ENCODE results near the gene USP7.

USP7 gene

DNA sequence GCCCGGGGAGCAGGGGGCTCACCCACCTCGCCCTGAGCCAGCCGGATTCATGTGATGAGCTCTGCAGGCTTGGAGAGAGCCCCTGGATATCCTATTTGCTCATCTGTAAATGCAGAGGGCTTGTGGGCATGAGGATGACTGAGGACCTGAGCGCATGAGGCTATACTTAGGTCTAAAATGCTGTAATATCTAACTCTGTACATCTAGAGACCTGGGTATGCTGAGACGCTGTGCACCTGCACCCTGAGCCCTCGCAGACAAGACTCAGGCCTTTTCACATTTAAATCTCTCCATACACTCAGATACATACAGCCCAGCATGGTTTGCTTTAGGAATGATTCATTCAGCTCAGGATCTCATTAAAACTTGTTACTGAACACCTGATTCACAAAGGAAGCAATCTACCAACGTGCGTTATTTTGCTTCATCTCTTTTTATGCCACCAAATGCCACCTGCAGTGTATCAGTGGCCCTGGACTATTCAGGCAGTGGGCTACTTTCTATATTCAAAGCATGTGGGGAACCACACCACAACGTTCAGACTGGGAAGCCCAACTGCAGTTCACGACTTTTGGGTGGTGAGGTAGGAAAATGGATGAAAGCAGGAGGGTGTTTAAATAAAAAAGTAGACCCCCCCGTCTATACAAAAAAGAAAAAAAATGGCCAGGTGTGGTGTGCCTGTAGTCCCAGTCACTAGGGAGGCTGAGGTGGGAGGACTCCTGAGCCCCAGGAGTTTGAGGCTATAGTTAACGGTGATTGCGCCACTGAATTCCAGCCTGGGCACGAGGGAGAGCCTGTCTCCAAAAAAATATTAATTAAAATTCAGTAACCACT is 12.0 kb downstream of the USP7 start:
- Mint-ChIP-seq H3K4me3 (no peak overlapping the region), H3K27me3 (ENCODE audit: low read depth) (no peaks in the 10 kb centered on the region), H3K4me1 (peaks cover 49% of the 10 kb centered on the region), H3K36me3 (ENCODE audit: low read depth) (no peaks in the 10 kb centered on the region), H3K9me3 (no peaks in the 10 kb centered on the region), H3K27ac (peak overlapping the region in 1 of 3 experiments; percentile 34)
- TF ChIP-seq, protein P1, sequence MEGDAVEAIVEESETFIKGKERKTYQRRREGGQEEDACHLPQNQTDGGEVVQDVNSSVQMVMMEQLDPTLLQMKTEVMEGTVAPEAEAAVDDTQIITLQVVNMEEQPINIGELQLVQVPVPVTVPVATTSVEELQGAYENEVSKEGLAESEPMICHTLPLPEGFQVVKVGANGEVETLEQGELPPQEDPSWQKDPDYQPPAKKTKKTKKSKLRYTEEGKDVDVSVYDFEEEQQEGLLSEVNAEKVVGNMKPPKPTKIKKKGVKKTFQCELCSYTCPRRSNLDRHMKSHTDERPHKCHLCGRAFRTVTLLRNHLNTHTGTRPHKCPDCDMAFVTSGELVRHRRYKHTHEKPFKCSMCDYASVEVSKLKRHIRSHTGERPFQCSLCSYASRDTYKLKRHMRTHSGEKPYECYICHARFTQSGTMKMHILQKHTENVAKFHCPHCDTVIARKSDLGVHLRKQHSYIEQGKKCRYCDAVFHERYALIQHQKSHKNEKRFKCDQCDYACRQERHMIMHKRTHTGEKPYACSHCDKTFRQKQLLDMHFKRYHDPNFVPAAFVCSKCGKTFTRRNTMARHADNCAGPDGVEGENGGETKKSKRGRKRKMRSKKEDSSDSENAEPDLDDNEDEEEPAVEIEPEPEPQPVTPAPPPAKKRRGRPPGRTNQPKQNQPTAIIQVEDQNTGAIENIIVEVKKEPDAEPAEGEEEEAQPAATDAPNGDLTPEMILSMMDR (IDR thresholded peaks at IDR 0.05; ENCODE audit: unreplicated experiment in 3 of 3) = no peak

DNA sequence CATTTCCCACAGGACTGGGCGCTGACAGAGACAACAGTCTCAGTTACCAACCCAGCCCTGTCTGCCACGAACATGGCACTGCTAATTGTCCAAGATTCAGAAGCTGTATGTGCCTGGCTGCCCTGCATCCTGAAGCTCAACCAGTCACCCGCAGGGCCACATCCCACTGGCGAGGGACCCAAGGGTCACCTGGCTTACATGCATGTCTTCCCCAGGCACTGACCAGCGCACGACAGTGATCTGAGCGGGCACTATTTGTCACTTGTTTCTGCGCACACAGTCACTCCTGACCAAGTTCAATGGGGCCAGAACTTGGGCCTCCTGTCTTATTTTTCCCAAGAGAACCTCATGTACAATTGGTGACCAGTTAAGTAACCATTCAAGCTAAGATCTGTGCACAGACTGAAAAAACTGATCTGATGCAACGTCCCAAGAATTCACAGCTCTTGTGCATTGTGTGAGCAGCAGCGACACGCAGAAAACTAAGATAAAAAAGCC is 13.1 kb downstream of the USP7 start:
- Mint-ChIP-seq H3K9me3 (no peaks in the 10 kb centered on the region), H3K4me3 (no peak overlapping the region), H3K4me1 (peaks cover 43% of the 10 kb centered on the region)

DNA sequence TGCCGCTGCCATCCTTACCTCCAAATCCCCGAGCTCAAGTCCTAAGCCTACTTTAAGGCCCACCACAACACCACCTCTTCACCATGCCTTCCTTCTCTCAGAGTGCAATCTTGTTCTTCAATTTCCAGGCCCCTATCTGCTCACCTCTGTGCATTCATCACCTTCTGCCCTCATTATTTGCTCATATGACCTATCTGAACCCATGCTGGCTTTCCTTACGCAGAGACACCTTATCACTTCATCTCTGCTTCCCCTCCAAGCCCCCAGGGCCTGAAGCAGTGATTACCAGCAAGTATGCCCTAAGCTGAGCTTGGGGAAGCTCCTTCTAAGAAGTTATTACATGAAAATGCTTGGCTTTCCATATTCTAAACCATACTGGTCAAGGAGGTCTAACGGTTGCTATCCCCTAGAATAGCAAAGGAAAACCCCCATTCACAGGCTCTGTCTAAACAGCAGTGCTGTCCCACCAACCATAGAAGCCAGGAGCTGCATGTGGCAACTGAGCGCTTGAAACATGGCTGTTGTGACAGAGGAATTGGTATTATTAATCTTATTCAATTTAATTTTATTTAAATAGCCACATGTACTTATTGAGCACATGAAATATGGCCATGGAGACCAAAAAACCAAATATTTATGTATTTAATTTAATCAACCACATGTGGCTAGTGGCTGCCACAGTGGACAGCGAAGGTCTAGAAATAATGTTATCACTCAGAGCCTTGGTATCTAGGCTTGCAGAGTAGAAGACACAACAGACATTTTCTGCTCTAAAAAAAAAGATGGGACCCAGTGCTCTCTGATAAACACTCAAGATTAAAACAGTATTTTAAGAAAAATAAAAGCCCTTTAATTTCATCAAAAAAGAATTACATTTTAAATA is 13.9 kb downstream of the USP7 start:
- no peaks in the 10 kb centered on the region for H3K9me3 Mint-ChIP-seq
- TF ChIP-seq, protein P1 (IDR thresholded peaks at IDR 0.05; ENCODE audit: unreplicated experiment in 3 of 3) = no peak
- H3K4me3 Mint-ChIP-seq = no peak overlapping the region
- peak overlapping the region in 1 of 3 experiments; percentile 31 for H3K27ac Mint-ChIP-seq
- H3K4me1 Mint-ChIP-seq = peaks cover 42% of the 10 kb centered on the region
- H3K36me3 Mint-ChIP-seq (ENCODE audit: low read depth) = no peaks in the 10 kb centered on the region
- H3K27me3 Mint-ChIP-seq (ENCODE audit: low read depth) = no peaks in the 10 kb centered on the region

More for the DNA sequence above, 13.1 kb downstream of the USP7 start:
- no peaks in the 10 kb centered on the region for H3K36me3 Mint-ChIP-seq (ENCODE audit: low read depth)
- H3K27ac Mint-ChIP-seq = peak overlapping the region in 1 of 3 experiments; percentile 35
- TF ChIP-seq, protein P1 (IDR thresholded peaks at IDR 0.05; ENCODE audit: unreplicated experiment in 3 of 3) = no peak
- no peaks in the 10 kb centered on the region for H3K27me3 Mint-ChIP-seq (ENCODE audit: low read depth)

DNA sequence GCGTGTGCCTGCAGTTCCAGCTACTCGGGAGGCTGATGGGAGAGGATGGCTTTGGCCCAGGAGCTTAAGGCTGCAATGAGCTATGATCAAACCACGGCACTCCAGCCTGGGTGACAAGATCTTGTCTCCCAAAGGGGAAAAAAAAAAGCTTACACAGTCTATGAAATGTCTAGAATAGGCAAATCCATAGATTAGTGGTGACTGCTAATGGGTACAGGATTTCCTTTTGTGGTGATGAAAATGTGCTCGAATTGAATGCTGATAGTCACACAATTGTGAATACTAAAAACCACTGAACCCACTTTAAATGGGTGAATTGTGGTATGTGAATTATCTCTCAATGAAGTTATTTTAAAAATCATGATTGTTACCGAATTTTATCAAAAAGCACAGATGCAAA is 14.9 kb downstream of the USP7 start:
- no peaks in the 10 kb centered on the region for H3K27me3 Mint-ChIP-seq (ENCODE audit: low read depth)
- H3K27ac Mint-ChIP-seq = peak overlapping the region in 1 of 3 experiments; percentile 31
- H3K36me3 Mint-ChIP-seq (ENCODE audit: low read depth) = no peaks in the 10 kb centered on the region
- no peak overlapping the region for H3K4me3 Mint-ChIP-seq
- H3K4me1 Mint-ChIP-seq = peaks cover 52% of the 10 kb centered on the region
- TF ChIP-seq, protein P1 (IDR thresholded peaks at IDR 0.05; ENCODE audit: unreplicated experiment in 3 of 3) = no peak
- no peaks in the 10 kb centered on the region for H3K9me3 Mint-ChIP-seq

DNA sequence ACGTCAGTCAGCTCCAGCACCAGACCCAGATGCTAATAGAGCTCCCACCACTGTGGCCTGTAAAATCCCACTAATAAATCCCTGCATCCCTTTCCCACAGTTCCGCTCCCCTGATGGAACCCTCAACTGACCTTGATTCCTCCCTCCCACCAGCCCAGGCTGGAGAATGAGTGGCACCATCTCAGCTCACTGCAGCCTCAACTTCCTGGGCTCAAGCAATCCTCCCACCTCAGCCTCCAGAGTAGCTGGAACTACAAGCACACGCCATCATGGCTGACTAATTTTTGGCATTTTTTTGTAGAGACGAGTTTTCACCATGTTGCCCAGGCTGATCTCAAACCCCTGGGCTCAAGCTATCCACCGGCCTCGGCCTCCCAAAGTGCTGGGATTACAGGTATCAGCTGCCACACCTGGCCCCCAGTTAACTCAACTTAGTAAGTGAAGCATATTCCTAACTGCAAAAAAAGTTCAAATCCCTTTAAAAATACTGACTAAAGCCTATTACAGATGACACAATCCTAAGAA is 15.6 kb downstream of the USP7 start:
- Mint-ChIP-seq H3K9me3 (no peaks in the 10 kb centered on the region), H3K27me3 (ENCODE audit: low read depth) (no peaks in the 10 kb centered on the region), H3K36me3 (ENCODE audit: low read depth) (no peaks in the 10 kb centered on the region), H3K4me1 (peaks cover 55% of the 10 kb centered on the region), H3K4me3 (no peak overlapping the region), H3K27ac (peak overlapping the region in 1 of 3 experiments; percentile 59)
- TF ChIP-seq, protein P1 (IDR thresholded peaks at IDR 0.05; ENCODE audit: unreplicated experiment in 3 of 3) = no peak
